OCI-LY1 (cell line): ENCODE results near the gene CCNE1.

Experiments
- EZH2 ChIP-seq: fragments of 200-600 bp; sonication (generic), shearing (Covaris generic); IDR thresholded peaks from 2 replicates; pipeline ENCODE4 v1.8.0; 2017; ENCODE audit warnings: borderline replicate concordance, mixed run types, mild to moderate bottlenecking, antibody characterized with exemption, low read length, moderate library complexity, mixed read lengths
- TF ChIP-seq, protein P1 (sequence below): fragments of 200-600 bp; sonication (generic), shearing (Covaris generic); IDR thresholded peaks from 2 replicates; pipeline ENCODE4 v1.5.1; 2017; ENCODE audit warnings: mild to moderate bottlenecking, antibody characterized with exemption, low read length, moderate library complexity, mixed read lengths

DNA sequence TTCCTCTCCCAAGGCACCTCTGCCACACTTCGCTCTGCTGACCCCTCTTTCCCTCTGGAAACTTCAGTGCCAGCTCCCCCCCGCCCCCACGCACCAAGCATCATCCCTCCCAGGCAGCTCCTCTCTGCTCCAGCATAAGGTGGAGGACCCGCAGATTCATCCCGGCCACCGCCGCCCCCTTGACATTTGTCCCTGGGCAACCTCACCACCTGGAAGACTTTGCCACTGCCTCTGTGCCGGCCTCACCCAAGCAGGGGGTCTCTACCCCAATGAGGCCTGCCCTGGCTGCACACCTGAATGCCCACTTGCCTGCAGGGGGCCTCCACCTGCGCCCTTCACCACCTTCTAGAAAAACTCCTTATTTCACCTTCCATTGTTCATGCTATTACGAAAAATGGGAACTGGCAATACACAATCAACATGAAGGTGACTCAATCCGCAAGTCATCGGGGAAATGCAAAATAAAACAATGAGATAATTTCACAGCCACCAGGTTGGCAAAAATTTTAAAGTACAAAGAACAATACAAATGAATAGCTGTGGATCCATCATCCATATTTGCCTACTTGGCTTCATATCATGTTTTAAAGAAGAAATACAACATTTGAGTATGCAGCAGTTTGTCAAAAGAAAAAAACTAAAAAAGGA is 21.9 kb downstream of the CCNE1 start:
- TF ChIP-seq, protein P1, sequence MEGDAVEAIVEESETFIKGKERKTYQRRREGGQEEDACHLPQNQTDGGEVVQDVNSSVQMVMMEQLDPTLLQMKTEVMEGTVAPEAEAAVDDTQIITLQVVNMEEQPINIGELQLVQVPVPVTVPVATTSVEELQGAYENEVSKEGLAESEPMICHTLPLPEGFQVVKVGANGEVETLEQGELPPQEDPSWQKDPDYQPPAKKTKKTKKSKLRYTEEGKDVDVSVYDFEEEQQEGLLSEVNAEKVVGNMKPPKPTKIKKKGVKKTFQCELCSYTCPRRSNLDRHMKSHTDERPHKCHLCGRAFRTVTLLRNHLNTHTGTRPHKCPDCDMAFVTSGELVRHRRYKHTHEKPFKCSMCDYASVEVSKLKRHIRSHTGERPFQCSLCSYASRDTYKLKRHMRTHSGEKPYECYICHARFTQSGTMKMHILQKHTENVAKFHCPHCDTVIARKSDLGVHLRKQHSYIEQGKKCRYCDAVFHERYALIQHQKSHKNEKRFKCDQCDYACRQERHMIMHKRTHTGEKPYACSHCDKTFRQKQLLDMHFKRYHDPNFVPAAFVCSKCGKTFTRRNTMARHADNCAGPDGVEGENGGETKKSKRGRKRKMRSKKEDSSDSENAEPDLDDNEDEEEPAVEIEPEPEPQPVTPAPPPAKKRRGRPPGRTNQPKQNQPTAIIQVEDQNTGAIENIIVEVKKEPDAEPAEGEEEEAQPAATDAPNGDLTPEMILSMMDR = no peak
- no peak for TF ChIP-seq EZH2
